ENCODE data around the gene FAM240B. TPM values are rescaled to one million over a fixed set of nuclear protein-coding genes. Genes with fewer than 3 reads are reported as not detected.
A peak's percentile ranks its signal among the peaks of the same experiment; 100 is the strongest.

FAM240B gene
- total and polyA plus RNA-seq, 2 experiments from 2014 or later, result not detected

GRCh38 chr9:38690574-38690973 lies 29.4 kb downstream of the FAM240B start:
- DNase-seq (ENCODE audit: low spot score) (no peak), ATAC-seq (peak; percentile 6; the same call in 2 of the 3 replicates)
- Mint-ChIP-seq H3K36me3 (ENCODE audit: low read depth) (no peaks in the 10 kb centered on the region), H3K9me3 (no peaks in the 10 kb centered on the region), H3K4me1 (peaks cover 56% of the 10 kb centered on the region), H3K27me3 (ENCODE audit: insufficient read depth, low read depth, poor library complexity) (peaks cover 8% of the 10 kb centered on the region), H3K4me3 (no peak overlapping the region), H3K27ac (peak overlapping the region; percentile 2; the same call in 1 of the 2 replicates)
- Histone ChIP-seq H2AFZ (0 out of 2 replicates have a peak overlapping the region, but pooled peaks have one; percentile 61), H3K79me2 (replicated peaks; ENCODE audit: insufficient read depth) (no peaks in the 10 kb centered on the region), H3K36me3 (ENCODE audit: insufficient read depth) (no peaks in the 10 kb centered on the region), H3K27ac (ENCODE audit: low read depth) (no peak overlapping the region), H3K9me2 (ENCODE audit: insufficient read depth) (0 out of 2 replicates have a peak, but pooled peaks cover 5% of the 10 kb centered on the region), H3K4me1 (ENCODE audit: insufficient read depth) (peaks cover 40% of the 10 kb centered on the region), H3K27me3 (ENCODE audit: insufficient read depth) (no peaks in the 10 kb centered on the region), H3K4me3 (no peak overlapping the region), H4K20me1 (replicated peaks; ENCODE audit: insufficient read depth) (no peaks in the 10 kb centered on the region), H3F3A (replicated peaks; ENCODE audit: low read depth) (no peaks in the 10 kb centered on the region), H3K4me2 (0 out of 2 replicates have a peak overlapping the region, but pooled peaks have one; percentile 10)
- TF ChIP-seq JUNB (IDR thresholded peaks at IDR 0.05; ENCODE audit: unreplicated experiment) (no peak), ETS1 (IDR thresholded peaks at IDR 0.05) (no peak)
- TF ChIP-seq, protein P1, sequence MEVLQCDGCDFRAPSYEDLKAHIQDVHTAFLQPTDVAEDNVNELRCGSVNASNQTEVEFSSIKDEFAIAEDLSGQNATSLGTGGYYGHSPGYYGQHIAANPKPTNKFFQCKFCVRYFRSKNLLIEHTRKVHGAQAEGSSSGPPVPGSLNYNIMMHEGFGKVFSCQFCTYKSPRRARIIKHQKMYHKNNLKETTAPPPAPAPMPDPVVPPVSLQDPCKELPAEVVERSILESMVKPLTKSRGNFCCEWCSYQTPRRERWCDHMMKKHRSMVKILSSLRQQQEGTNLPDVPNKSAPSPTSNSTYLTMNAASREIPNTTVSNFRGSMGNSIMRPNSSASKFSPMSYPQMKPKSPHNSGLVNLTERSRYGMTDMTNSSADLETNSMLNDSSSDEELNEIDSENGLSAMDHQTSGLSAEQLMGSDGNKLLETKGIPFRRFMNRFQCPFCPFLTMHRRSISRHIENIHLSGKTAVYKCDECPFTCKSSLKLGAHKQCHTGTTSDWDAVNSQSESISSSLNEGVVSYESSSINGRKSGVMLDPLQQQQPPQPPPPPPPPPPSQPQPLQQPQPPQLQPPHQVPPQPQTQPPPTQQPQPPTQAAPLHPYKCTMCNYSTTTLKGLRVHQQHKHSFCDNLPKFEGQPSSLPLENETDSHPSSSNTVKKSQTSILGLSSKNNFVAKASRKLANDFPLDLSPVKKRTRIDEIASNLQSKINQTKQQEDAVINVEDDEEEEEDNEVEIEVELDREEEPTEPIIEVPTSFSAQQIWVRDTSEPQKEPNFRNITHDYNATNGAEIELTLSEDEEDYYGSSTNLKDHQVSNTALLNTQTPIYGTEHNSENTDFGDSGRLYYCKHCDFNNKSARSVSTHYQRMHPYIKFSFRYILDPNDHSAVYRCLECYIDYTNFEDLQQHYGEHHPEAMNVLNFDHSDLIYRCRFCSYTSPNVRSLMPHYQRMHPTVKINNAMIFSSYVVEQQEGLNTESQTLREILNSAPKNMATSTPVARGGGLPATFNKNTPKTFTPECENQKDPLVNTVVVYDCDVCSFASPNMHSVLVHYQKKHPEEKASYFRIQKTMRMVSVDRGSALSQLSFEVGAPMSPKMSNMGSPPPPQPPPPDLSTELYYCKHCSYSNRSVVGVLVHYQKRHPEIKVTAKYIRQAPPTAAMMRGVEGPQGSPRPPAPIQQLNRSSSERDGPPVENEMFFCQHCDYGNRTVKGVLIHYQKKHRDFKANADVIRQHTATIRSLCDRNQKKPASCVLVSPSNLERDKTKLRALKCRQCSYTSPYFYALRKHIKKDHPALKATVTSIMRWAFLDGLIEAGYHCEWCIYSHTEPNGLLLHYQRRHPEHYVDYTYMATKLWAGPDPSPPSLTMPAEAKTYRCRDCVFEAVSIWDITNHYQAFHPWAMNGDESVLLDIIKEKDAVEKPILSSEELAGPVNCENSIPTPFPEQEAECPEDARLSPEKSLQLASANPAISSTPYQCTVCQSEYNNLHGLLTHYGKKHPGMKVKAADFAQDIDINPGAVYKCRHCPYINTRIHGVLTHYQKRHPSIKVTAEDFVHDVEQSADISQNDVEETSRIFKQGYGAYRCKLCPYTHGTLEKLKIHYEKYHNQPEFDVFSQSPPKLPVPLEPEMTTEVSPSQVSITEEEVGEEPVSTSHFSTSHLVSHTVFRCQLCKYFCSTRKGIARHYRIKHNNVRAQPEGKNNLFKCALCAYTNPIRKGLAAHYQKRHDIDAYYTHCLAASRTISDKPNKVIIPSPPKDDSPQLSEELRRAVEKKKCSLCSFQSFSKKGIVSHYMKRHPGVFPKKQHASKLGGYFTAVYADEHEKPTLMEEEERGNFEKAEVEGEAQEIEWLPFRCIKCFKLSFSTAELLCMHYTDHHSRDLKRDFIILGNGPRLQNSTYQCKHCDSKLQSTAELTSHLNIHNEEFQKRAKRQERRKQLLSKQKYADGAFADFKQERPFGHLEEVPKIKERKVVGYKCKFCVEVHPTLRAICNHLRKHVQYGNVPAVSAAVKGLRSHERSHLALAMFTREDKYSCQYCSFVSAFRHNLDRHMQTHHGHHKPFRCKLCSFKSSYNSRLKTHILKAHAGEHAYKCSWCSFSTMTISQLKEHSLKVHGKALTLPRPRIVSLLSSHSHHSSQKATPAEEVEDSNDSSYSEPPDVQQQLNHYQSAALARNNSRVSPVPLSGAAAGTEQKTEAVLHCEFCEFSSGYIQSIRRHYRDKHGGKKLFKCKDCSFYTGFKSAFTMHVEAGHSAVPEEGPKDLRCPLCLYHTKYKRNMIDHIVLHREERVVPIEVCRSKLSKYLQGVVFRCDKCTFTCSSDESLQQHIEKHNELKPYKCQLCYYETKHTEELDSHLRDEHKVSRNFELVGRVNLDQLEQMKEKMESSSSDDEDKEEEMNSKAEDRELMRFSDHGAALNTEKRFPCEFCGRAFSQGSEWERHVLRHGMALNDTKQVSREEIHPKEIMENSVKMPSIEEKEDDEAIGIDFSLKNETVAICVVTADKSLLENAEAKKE (CRISPR knock-in tag; IDR thresholded peaks at IDR 0.05), result 0 out of 2 replicates have a peak, but pooled peaks have one; percentile 8

- ATAC-seq (peak; percentile 87), DNase-seq (ENCODE audit: low spot score) (peak; percentile 85)
- peak overlapping the region; percentile 78 for H3K27ac ChIP-seq (ENCODE audit: low read depth)
- 0 out of 2 replicates have a peak, but pooled peaks cover 5% of the 10 kb centered on the region for H3K9me2 ChIP-seq (ENCODE audit: insufficient read depth)
- H3K4me2 ChIP-seq, result peak overlapping the region; percentile 10; the same call in 1 of the 2 replicates
- H3K27me3 ChIP-seq (ENCODE audit: insufficient read depth), result no peaks in the 10 kb centered on the region
- Mint-ChIP-seq H3K27ac (peak overlapping the region; percentile 86), H3K9me3 (no peaks in the 10 kb centered on the region), H3K4me3 (peak overlapping the region; percentile 6; the same call in 2 of the 3 replicates), H3K27me3 (ENCODE audit: insufficient read depth, low read depth, poor library complexity) (peaks cover 8% of the 10 kb centered on the region), H3K4me1 (peaks cover 65% of the 10 kb centered on the region), H3K36me3 (ENCODE audit: low read depth) (no peaks in the 10 kb centered on the region)
- H3K79me2 ChIP-seq (replicated peaks; ENCODE audit: insufficient read depth), result no peaks in the 10 kb centered on the region
- peaks cover 48% of the 10 kb centered on the region for H3K4me1 ChIP-seq (ENCODE audit: insufficient read depth)
- no peaks in the 10 kb centered on the region for H3K36me3 ChIP-seq (ENCODE audit: insufficient read depth)
- no peak for TF ChIP-seq ZNF114 (CRISPR knock-in tag; IDR thresholded peaks at IDR 0.05)
- TF ChIP-seq, protein P1 (CRISPR knock-in tag; IDR thresholded peaks at IDR 0.05), result peak; percentile 36; the same call in 1 of the 2 replicates
- no peak overlapping the region for H3K4me3 ChIP-seq
- no peaks in the 10 kb centered on the region for H4K20me1 ChIP-seq (replicated peaks; ENCODE audit: insufficient read depth)
- H3F3A ChIP-seq (replicated peaks; ENCODE audit: low read depth), result no peaks in the 10 kb centered on the region
- H2AFZ ChIP-seq, result no peak overlapping the region
These were observed 30.3 kb downstream of the FAM240B start for GRCh38 chr9:38689678-38690077.

Measured in GM23338 (cell line).